ENCODE data around the gene DNAJC5.
"Not testable (repeated sequence)": the region's sequence is repeated elsewhere in the genome, so short reads cannot be mapped to it uniquely, and the experiment has no call there.

The DNAJC5 gene

GRCh38 chr20:63894358-63895201 is at the start of gene DNAJC5:
TSS of gene DNAJC5 (plus strand) at chr20:63895126. CDS start at chr20:63928346, 33,220 bp downstream.
- DNase-seq: peak; percentile 96

GRCh38 chr20:63846128-63846771 is 48.7 kb upstream of the DNAJC5 start:
- DNase-seq: no peak

GRCh38 chr20:63846888-63847236 is 48.1 kb upstream of the DNAJC5 start:
- DNase-seq: no peak

- DNase-seq: no peak
Observed at GRCh38 chr20:63847237-63848002, 47.5 kb upstream of the DNAJC5 start.

- DNase-seq: no peak
Observed at GRCh38 chr20:63848003-63848911, 46.7 kb upstream of the DNAJC5 start.

GRCh38 chr20:63850689-63851547 is 44.0 kb upstream of the DNAJC5 start:
- no peak for DNase-seq

- not testable (repeated sequence) for DNase-seq
Observed at GRCh38 chr20:63851548-63851943, 43.4 kb upstream of the DNAJC5 start.

GRCh38 chr20:63853733-63854068 is 41.2 kb upstream of the DNAJC5 start:
- DNase-seq: not testable (repeated sequence)

- no peak for DNase-seq
Observed at GRCh38 chr20:63854069-63854765, 40.7 kb upstream of the DNAJC5 start.

- DNase-seq: no peak
Observed at GRCh38 chr20:63854766-63855362, 40.1 kb upstream of the DNAJC5 start.

GRCh38 chr20:63855363-63856097 is 39.4 kb upstream of the DNAJC5 start:
- DNase-seq: no peak

GRCh38 chr20:63856098-63856511 is 38.8 kb upstream of the DNAJC5 start:
- no peak for DNase-seq

- no peak for DNase-seq
Observed at GRCh38 chr20:63857764-63858392, 37.0 kb upstream of the DNAJC5 start.

- DNase-seq: no peak
Observed at GRCh38 chr20:63858393-63859165, 36.3 kb upstream of the DNAJC5 start.

GRCh38 chr20:63859166-63859699 is 35.7 kb upstream of the DNAJC5 start:
- DNase-seq: no peak

GRCh38 chr20:63860325-63861051 is 34.4 kb upstream of the DNAJC5 start:
- no peak for DNase-seq

GRCh38 chr20:63861365-63861934 is 33.5 kb upstream of the DNAJC5 start, which contains the start of gene ABHD16B:
TSS of gene ABHD16B (plus strand) at chr20:63861498. CDS start at chr20:63861541, 43 bp downstream.
- DNase-seq: no peak

Measured in activated gamma-delta T cell treated with Interleukin-2 at 50 U/mL for 16 hours (primary cell).